Measurements from ENCODE around the gene TEX12.
"Not testable (repeated sequence)": the region's sequence is repeated elsewhere in the genome, so short reads cannot be mapped to it uniquely, and the experiment has no call there.

Gene TEX12

GRCh38 chr11:112167145-112167544 is at the start of gene TEX12:
TEX12 (plus strand) TSS chr11:112167372; CDS start chr11:112169269, 1,897 bp downstream.
- no peak for DNase-seq

DNA sequence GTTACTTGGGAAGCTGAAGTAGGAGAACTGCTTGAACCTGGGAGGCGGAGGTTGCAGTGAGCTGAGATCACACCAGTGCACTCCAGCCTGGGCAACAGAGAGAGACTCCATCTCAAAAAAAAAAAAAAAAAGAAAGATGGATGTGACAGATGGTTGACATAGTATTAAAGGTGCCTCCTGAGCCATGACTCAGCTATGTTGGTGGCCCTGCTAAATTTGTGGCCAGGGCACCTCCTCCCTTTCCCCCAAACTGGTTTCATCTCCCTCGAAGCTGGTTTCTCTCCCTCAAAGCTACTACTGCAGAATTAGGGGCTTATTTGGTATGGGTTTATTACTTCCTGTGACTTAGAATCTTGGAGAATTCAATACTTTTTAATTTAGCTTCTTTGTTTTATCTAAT is 49.0 kb upstream of the TEX12 start:
- no peak for DNase-seq

DNA sequence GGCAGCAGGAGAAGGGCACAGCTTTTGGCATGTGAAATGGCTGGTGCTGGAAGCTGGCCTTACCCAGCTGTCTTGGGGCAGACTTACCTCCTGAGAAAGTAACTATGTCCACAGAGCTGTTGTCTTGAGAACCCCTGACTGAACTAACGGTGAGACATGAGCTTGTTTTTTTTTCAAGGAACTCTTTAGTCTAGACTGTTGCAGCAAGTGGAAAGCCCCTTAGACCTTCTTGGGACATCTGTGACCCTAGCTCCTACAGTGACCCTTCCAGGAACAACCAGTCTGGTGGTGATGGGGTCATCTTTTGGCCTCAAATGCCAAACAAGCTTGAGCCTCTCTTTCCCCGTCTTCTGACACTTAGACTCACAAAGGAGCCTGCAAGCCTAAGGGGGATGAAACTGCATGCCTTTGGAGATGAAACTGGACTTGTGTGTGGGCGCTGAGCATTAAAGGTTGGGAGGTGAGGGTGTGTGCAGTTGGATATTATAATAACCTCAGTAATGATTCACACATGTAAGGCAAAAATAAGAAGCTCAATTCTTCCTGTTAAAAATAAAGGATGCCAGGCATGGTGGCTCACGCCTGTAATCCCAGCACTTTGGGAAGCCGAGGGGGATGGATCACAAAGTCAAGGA is 45.1 kb upstream of the TEX12 start:
- no peak for DNase-seq

DNA sequence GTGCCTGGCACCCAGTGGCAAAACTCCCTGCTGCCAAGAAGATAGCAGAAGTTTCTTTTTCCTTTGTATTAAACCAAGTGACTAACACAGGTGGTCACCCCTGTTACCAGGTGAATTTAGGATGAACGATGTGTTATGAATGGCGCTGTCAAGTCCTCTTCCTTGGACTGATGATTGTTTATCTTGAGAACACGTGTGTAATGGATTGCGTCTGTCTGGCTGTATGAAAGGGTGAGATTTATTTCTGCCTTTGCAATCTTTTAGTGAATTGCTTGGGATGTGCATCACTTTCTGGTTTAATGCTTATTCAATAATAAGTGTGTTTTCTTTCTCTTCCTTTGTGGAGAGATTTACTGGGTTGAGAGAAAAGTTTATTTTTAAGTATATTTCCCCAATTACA is 44.0 kb upstream of the TEX12 start:
- no peak for DNase-seq

GRCh38 chr11:112127056-112127455 is 40.1 kb upstream of the TEX12 start:
- DNase-seq, result no peak

DNA sequence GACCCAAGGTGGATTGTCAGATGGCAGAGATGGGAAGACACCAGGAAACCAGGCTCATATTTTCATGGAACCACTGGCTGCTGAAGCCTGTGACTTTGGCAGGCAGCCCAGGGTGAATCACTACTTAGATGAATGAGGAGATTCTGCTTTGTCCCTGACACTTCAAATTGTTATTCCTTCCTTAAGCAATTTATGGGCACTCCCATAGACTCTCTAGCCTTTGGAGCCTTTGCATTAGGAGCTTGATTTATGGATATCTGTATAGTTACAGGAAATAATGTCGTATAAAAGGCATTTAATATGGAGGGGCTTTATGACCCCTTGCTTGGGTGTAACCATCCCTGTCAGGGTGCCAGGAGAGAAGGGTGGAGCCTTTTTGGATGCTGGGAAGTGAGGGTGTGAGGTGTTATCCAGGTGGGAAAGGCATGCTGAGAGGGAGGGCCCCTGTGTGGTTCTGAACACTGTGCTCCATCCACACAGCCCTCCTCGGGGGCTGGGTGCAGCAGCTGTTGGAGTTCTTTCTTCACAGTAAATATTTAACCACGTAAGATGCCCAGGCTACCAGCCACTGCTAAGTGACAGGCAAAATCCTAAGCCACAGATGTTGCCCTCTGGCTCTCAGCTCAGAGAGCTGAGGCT is 38.6 kb upstream of the TEX12 start:
- DNase-seq, result no peak

DNA sequence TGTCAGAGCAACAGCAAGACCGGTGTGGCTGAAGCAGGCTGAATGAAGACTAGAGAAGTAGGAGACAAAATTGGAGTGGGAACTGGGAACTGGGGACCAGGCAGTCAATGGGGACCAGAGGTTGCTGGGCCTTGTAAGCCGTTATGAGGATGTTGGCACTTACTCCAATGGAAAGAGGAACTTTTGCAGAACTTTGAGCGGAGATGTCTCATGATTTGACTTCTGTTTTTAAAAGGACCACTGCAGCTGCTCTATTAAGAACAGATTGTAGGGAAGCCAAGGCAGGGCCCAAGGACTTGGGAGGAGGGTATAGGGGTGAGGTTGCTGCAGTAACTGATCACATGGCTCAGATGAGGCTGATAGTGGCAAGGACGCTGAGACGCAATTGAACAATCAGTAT is 37.5 kb upstream of the TEX12 start:
- peak; percentile 94 for DNase-seq

GRCh38 chr11:112132737-112133136 is 34.4 kb upstream of the TEX12 start:
- no peak for DNase-seq

DNA sequence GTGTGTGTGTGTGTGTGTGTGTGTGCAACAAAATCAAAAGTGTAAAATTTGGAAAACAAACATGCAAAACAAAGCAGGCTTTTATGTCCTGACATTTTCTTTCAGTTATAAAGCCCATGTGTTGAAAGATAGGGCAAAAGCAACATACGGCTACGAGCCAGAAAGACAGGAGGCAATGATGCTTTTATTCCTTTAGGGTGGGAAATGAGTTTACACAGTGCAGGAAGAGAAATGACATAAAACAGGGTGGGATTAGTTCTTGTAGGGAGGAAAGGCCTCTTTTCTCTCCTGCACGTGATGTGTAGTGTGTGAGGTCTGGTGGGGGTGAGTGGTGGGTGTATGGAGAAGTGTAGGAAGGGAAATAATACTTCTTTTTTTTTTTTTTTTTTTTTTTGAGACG is 32.7 kb upstream of the TEX12 start:
- DNase-seq, result no peak

- no peak for DNase-seq
These were observed 23.6 kb upstream of the TEX12 start for GRCh38 chr11:112143597-112143996.

- DNase-seq, result no peak
These were observed 16.7 kb upstream of the TEX12 start for GRCh38 chr11:112150517-112150916.

GRCh38 chr11:112156153-112156955 is 10.8 kb upstream of the TEX12 start:
- DNase-seq, result no peak

DNA sequence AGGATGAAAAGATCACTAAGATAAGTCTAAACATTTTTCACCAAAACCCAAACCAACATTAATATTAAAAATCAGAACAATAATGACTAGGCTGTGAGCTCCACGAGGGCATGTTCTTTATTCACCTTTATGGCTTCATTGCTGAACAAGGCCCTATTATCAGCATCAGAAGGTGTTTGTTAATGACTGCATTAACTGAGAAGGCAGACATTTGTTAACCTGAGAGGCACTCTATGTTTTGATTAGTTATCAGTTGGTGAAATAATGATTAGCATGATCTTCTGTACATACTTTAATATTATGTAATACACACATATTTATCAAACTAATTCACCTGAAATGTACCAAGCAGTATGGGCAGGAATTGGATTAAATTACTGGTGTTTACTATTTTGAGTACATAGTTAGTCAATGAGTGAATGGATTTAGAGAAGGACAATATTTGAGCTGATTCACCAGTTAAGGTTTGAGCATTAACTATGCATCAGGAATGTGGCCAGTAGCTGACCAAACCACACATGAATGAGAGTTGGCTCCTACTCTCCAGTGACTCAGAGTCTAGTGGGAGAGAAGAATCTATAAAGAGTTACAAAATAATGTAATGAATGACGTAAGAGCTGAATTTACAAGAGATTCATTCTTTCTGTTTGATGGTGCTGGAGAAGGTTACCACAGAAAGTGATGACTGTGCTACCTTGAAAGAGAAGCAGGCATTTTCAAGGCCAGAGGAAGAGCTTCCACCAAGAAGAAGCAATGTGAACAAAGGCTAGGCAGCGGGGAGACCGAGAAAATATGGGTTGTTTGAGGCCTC is 10.0 kb upstream of the TEX12 start:
- peak; percentile 80 for DNase-seq

DNA sequence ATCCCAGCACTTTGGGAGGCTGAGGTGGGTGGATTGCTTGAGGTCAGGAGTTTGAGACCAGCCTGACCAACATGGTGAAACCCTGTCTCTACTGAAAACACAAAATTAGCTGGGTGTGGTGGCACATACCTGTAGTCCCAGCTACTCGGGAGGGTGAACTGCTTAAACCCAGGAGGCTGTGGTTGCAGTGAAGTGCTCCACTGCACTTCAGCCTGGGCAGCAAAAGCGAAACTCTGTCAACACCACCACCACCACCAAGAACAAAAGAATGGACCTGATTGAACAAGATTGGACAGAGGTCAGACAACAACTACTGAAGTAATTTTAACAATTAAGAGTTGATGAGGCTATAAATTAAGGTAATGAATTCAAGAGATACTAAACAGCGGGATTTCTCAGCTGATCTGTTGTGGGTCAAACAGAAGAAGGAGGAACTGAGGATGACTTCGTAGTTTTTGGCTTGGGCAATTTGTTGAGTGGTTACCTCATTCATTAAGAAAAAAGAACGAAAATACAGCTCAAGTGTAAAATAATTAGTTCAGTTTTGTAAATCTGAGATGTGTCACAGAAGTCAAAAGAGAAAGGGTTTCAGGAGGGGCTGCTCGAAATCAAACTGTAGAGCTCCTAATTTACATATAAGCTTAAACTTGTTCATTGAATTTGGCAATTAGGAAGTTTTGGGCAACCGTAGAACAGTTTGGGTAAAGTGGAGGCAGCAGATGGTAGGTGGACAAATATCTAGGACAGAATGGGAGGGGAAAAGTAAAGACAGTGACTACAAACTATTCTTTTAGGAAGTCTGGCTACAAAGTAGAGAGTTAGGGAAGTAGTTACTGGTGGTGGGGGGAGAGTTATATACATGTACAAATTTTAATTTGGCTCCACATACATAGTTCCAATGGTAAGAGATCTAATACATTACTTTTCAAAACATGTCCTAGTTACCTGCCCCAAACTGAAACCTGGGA is 7.8 kb upstream of the TEX12 start:
- DNase-seq, result peak; percentile 92

- DNase-seq, result peak; percentile 66
These were observed 6.9 kb upstream of the TEX12 start for GRCh38 chr11:112160091-112160848.

DNA sequence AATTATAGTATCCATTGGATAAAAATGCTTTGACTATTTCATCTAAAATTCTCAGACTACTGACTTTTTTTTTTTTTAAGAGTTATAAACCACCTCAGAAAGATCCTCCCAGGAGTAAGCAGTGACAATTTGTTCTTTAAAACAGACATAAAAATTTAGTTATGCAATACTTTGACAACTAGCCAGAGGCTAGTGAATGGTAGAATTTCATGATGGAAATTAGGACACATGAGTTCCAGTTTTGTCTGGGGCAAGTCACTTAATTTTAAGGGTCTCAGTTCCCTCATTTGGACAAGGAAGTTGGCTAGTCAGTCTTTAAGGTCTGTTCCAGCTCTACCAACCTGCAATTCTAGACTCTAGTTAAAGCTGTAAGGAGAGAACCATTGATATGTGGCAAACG is 6.2 kb upstream of the TEX12 start:
- peak; percentile 69 for DNase-seq

GRCh38 chr11:112162200-112162599 is 5.0 kb upstream of the TEX12 start:
- DNase-seq, result not testable (repeated sequence)

DNA sequence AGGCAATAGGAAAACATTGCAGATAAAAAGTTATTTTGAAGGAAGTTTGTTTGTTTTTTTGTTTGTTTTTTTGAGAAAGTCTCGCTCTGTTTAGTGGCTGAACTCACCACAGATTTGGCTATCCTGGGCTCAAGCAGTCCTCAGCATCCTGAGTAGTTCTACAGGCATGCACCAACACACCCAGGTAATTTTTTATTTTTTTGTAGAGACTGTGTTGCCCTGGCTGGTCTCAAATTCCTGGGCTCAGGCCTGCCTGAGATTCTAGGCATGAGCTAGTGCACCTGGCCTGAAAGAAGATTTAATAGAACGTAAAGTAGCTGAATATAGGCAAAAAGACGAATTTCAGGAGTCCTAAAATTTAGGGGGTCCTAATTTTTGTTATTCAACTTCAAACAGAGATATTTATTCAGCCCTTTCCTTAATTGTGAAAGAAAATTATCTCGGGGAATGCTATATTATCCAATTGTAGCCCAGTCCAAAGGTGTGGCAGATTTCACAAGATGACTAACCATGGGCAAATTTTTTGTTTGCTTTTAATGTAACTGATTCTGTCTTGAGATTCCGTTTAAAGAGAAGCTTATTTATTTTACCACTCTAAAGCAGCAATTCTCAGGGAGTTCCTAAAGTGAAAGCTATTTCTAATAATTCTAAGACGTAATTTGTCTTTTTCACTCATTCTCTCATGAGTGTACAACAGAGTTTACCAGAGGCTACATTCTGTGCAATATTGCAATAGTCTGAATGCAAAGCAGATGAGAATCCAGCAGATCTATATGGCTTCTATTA is 4.2 kb upstream of the TEX12 start:
- no peak for DNase-seq

- peak; percentile 98 for DNase-seq
These were observed 3.1 kb upstream of the TEX12 start, which contains the start of gene IL18 for GRCh38 chr11:112163875-112164685. IL18 (minus strand) TSS chr11:112164094; CDS start chr11:112155053, 9,041 bp downstream.
